Endothelial cell of umbilical vein (primary cell): ENCODE measurements around the gene STPG4. TPM values are rescaled to one million over a fixed set of nuclear protein-coding genes. Genes with fewer than 3 reads are reported as not detected.

ENCODE experiments used
- BruUV-seq: library from RNA; stranded (reverse); fragments of 400-500 nt; replicated peaks from 2 replicates; lab custom pipeline; 2021; lab: Mats Ljungman, UMichigan
- CTCF ChIA-PET: fragments of 300-600, 350-600 bp; sonication (Branson Sonifier 250); formaldehyde crosslinking; loops from one replicate; lab custom pipeline; 2021; ENCODE audit warnings: antibody characterized with exemption, inconsistent platforms; lab: Charles Lee
- POLR2A ChIA-PET: fragments of 300-600, 350-600 bp; sonication (Branson Sonifier 250); formaldehyde crosslinking; loops from one replicate; lab custom pipeline; 2021; ENCODE audit warnings: antibody characterized with exemption, inconsistent platforms; lab: Charles Lee
- DNase-seq: peaks from one replicate; pipeline ENCODE4 v3.0.0-alpha.2; 2011; ENCODE audit warnings: low read depth, low spot score
- FAIRE-seq: peaks from 2 replicates; lab custom pipeline; 2011; peaks lifted over from hg19 to GRCh38; lab: Jason Lieb, UNC
- H2AFZ ChIP-seq: 2 replicates; pipeline ENCODE4 v1.6.0; 2012; ENCODE audit warnings: low read depth, low read length, control low read depth, inconsistent platforms
- H3K27ac ChIP-seq: 2 replicates; pipeline ENCODE4 v1.5.1; 2011; ENCODE audit warnings: low read depth, mild to moderate bottlenecking, control low read depth, low read length, moderate library complexity; ENCODE audit not compliant: insufficient read depth
- H3K27me3 ChIP-seq, 2 experiments: 2 replicates each; pipeline versions ENCODE4 v1.6.0 to v1.6.1; 2011; ENCODE audit warnings: low read length in 2 of 2, mixed read lengths in 1 of 2; ENCODE audit not compliant: control insufficient read depth in 2 of 2, insufficient read depth in 2 of 2
- H3K36me3 ChIP-seq, 2 experiments: 2 replicates in 1 of 2; 3 replicates in 1 of 2; pipeline ENCODE4 v1.5.1; 2011; ENCODE audit warnings: low read length in 2 of 2, mild to moderate bottlenecking in 1 of 2, moderate library complexity in 1 of 2; ENCODE audit not compliant: control insufficient read depth in 2 of 2, insufficient read depth in 2 of 2; ENCODE audit errors: extremely low read depth in 1 of 2
- H3K4me1 ChIP-seq: 3 replicates; pipeline ENCODE4 v1.5.1; 2011; ENCODE audit warnings: mild to moderate bottlenecking, low read length; ENCODE audit not compliant: control insufficient read depth, insufficient read depth; ENCODE audit errors: extremely low read depth
- H3K4me2 ChIP-seq: 2 replicates; pipeline ENCODE4 v1.6.1; 2011; ENCODE audit warnings: low read length, control low read depth, mixed read lengths; ENCODE audit not compliant: insufficient read depth
- H3K4me3 ChIP-seq, 3 experiments: fragments of 200-600 bp in 1 of 3; sonication (generic), shearing (Covaris generic) in 1 of 3; replicated peaks in 1 of 3; 2 replicates each; pipeline ENCODE4 v1.5.1; 2011 to 2016; ENCODE audit warnings: control low read depth in 3 of 3, low read length in 3 of 3, mild to moderate bottlenecking in 2 of 3, inconsistent platforms in 1 of 3, low read depth in 1 of 3, moderate library complexity in 1 of 3; ENCODE audit not compliant: insufficient read depth in 1 of 3
- H3K79me2 ChIP-seq: 2 replicates; pipeline ENCODE4 v1.6.0; 2012; ENCODE audit warnings: low read length, inconsistent platforms; ENCODE audit not compliant: control insufficient read depth, insufficient read depth
- H3K9ac ChIP-seq: replicated peaks from 2 replicates; pipeline ENCODE3; 2011; ENCODE audit warnings: low read length, control low read depth; ENCODE audit not compliant: insufficient read depth; ENCODE audit errors: extremely low read depth
- H3K9me1 ChIP-seq: replicated peaks from 3 replicates; pipeline ENCODE4 v1.6.0; 2011; ENCODE audit warnings: mild to moderate bottlenecking, low read length; ENCODE audit not compliant: control insufficient read depth, insufficient read depth; ENCODE audit errors: extremely low read depth
- H3K9me3 ChIP-seq: replicated peaks from 2 replicates; pipeline ENCODE4 v1.5.1; 2012; ENCODE audit warnings: low read length, inconsistent platforms; ENCODE audit not compliant: control insufficient read depth, insufficient read depth
- H4K20me1 ChIP-seq: replicated peaks from 2 replicates; pipeline ENCODE3; 2011; ENCODE audit warnings: mild to moderate bottlenecking, low read length; ENCODE audit not compliant: control insufficient read depth, insufficient read depth; ENCODE audit errors: extremely low read depth
- CTCF ChIP-seq, 2 donors: IDR thresholded peaks; 1 replicate in 1 of 2; 2 replicates in 1 of 2; pipeline ENCODE4 v1.5.1; 2011; ENCODE audit warnings: low read length in 2 of 2, mild to moderate bottlenecking in 2 of 2, moderate library complexity in 2 of 2, control low read depth in 1 of 2, inconsistent platforms in 1 of 2, low read depth in 1 of 2; ENCODE audit not compliant: insufficient read depth in 1 of 2; ENCODE audit errors: extremely low read depth in 1 of 2
- EZH2 ChIP-seq: IDR thresholded peaks from 2 replicates; pipeline ENCODE4 v1.6.1; 2012; ENCODE audit warnings: borderline replicate concordance, low read depth, mild to moderate bottlenecking, moderate library complexity, low read length, inconsistent platforms; ENCODE audit not compliant: severe bottlenecking
- FOS ChIP-seq: IDR thresholded peaks from 2 replicates; pipeline ENCODE4 v1.6.1; 2011; ENCODE audit warnings: mild to moderate bottlenecking, low read length, moderate library complexity, borderline replicate concordance; ENCODE audit not compliant: insufficient read depth
- GATA2 ChIP-seq: IDR thresholded peaks from 2 replicates; pipeline ENCODE4 v1.7.0; 2011; ENCODE audit warnings: low read depth, mild to moderate bottlenecking, moderate library complexity, mixed read lengths, low read length; ENCODE audit not compliant: insufficient read length, insufficient read depth
- JUN ChIP-seq: IDR thresholded peaks from 2 replicates; pipeline ENCODE4 v1.6.1; 2011; ENCODE audit warnings: borderline replicate concordance, low read depth; ENCODE audit not compliant: insufficient read length, insufficient read depth
- MAX ChIP-seq: IDR thresholded peaks from 2 replicates; pipeline ENCODE4 v1.6.1; 2011; ENCODE audit not compliant: insufficient read depth, insufficient read length
- MYC ChIP-seq: IDR thresholded peaks from one replicate; pipeline ENCODE4 v1.6.1; 2011; ENCODE audit warnings: mild to moderate bottlenecking, low read depth, low read length
- POLR2A ChIP-seq: IDR thresholded peaks from 2 replicates; pipeline ENCODE4 v1.6.1; 2012; ENCODE audit warnings: low read depth, mild to moderate bottlenecking, control low read depth, low read length
- POLR2AphosphoS5 ChIP-seq: IDR thresholded peaks from 2 replicates; pipeline ENCODE4 v1.6.1; 2012; ENCODE audit warnings: low read depth, mild to moderate bottlenecking, control low read depth, low read length, moderate library complexity; ENCODE audit not compliant: insufficient read depth
- dilution Hi-C: fragments of 300-500 bp; cut with MboI; formaldehyde crosslinking; loops from one replicate; pipeline ENCODE4 v1.15.0; 2019; ENCODE audit warnings: low sequenced_read_pairs; ENCODE audit not compliant: extremely low pct_ligation_motif_present
- intact Hi-C: fragments of 100-400 bp; cut with micrococcal nuclease; formaldehyde crosslinking; loops from one replicate; pipeline ENCODE4 v1.10.0; 2022
- polyA plus RNA-seq, 4 experiments: library from polyadenylated mRNA; depleted of rRNA in 3 of 4; stranded (reverse) in 3 of 4; unstranded in 1 of 4; fragments of >200 nt; gene quantifications; 2 replicates each; pipeline versions ENCODE4 v1.2.1 to v1.2.3, GENCODE V29; 2011 to 2012; ENCODE audit warnings: missing spikeins in 1 of 4
- total RNA-seq: library from RNA; stranded (reverse); gene quantifications from 2 replicates; pipeline ENCODE4 v1.2.3, GENCODE V29; 2021

The STPG4 gene
- total and polyA plus RNA-seq, 2 donors (not counting 3 experiments of a cell fraction or from before 2014, with no cell fraction given): 0.53 TPM; not detected in 1

- no peaks in the 10 kb centered on the region for H4K20me1 ChIP-seq
- CTCF ChIA-PET: interaction anchor here (0.9 to 2.0 kb wide), 3 partner anchors 16 to 42 kb away, joined by 3 to 6 read pairs (median 3); no protein-coding TSS in a partner anchor
- no peaks in the 10 kb centered on the region for H3K36me3 ChIP-seq
- FAIRE-seq: no peak
- dilution Hi-C loops (no loop called here), intact Hi-C loops (no loop called here)
- H3K27me3 ChIP-seq: no peaks in the 10 kb centered on the region
- peaks cover 28% of the 10 kb centered on the region for H3K4me1 ChIP-seq
- H3K9me3 ChIP-seq: no peaks in the 10 kb centered on the region
- H3K27ac ChIP-seq: no peak overlapping the region
- H3K9ac ChIP-seq: no peak overlapping the region
- H3K9me1 ChIP-seq: no peaks in the 10 kb centered on the region
- BruUV-seq: no TSS peak
- TF ChIP-seq FOS (no peak), POLR2A (no peak), MYC (no peak), MAX (no peak)
- no peak overlapping the region for H3K4me3 ChIP-seq
- H3K4me2 ChIP-seq: no peak overlapping the region
- POLR2A ChIA-PET: no interaction called here
- H3K79me2 ChIP-seq: no peaks in the 10 kb centered on the region
- no peak for DNase-seq
- no peak overlapping the region for H2AFZ ChIP-seq
These were observed 108.8 kb downstream of the STPG4 start for GRCh38 chr2:47046271-47046670.

DNA sequence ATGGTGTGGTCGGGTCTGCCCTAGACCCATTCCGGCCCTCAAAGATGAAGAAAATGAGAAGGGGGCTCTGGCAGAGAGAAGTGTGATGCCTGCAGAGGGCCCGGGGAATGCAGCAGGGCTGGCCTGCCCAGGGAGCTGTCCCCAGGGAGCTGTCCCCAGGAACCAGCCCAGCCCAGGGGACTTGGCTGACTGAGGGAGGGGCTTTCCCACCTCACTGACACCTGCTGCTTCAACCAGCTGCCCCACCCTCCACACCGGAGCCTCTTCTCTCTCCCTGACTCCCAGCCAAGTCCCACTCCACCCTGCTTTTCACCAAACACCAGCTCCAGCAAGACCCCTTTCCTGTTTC is 111.2 kb downstream of the STPG4 start:
- H2AFZ ChIP-seq: no peak overlapping the region
- H3K79me2 ChIP-seq: no peaks in the 10 kb centered on the region
- intact Hi-C loops (loop anchor here (1.0 to 2.0 kb wide), 3 partner anchors 22 to 45 kb away; no protein-coding TSS in a partner anchor), dilution Hi-C loops (no loop called here)
- ChIA-PET POLR2A (interaction anchor here (2.0 kb wide), 1 partner anchor 27 kb away, joined by 8 read pairs; no protein-coding TSS in a partner anchor), CTCF (interaction anchor here (0.7 to 2.2 kb wide), 14 partner anchors 9 to 279 kb away, joined by 3 to 15 read pairs (median 3); no protein-coding TSS in a partner anchor)
- DNase-seq: no peak
- FAIRE-seq: no peak
- H3K4me1 ChIP-seq: peaks cover 28% of the 10 kb centered on the region
- no peaks in the 10 kb centered on the region for H3K9me3 ChIP-seq
- H3K27ac ChIP-seq: peak overlapping the region; percentile 97
- H3K36me3 ChIP-seq: peaks cover 0 to 2% of the 10 kb centered on the region in 2 experiments
- no peak for TF ChIP-seq GATA2
- no peak for TF ChIP-seq MAX
- TF ChIP-seq MYC: no peak
- no peak for TF ChIP-seq EZH2
- TF ChIP-seq CTCF (IDR thresholded peaks at IDR 0.05; ENCODE audit: extremely low read depth in 1 of 2, insufficient read depth in 1 of 2, low read depth in 1 of 2, low read length in 2 of 2): no peak
- no peak for TF ChIP-seq POLR2AphosphoS5
- TF ChIP-seq POLR2A: no peak
- TF ChIP-seq FOS: no peak
- no peak for TF ChIP-seq JUN
- no peaks in the 10 kb centered on the region for H4K20me1 ChIP-seq
- no peaks in the 10 kb centered on the region for H3K27me3 ChIP-seq
- BruUV-seq: TSS peak; percentile 90
- peak overlapping the region; percentile 71 for H3K9ac ChIP-seq
- H3K4me3 ChIP-seq: no peak overlapping the region
- H3K9me1 ChIP-seq: no peaks in the 10 kb centered on the region
- H3K4me2 ChIP-seq: no peak overlapping the region
